OCI-LY1 (cell line): ENCODE data around the gene ACTL7B.
A peak's percentile ranks its signal among the peaks of the same experiment; 100 is the strongest.

ENCODE experiments used
- H2AFZ ChIP-seq: fragments of 200-600 bp; sonication (generic), shearing (Covaris generic); 2 replicates; pipeline ENCODE4 v1.6.0; 2014; ENCODE audit warnings: antibody characterized with exemption, mild to moderate bottlenecking, low read length
- H3F3A ChIP-seq: fragments of 200-600 bp; sonication (generic), shearing (Covaris generic); 2 replicates; pipeline ENCODE4 v1.6.0; 2014; ENCODE audit warnings: mild to moderate bottlenecking, antibody characterized with exemption, low read length, moderate library complexity; ENCODE audit not compliant: insufficient read depth
- H3K27ac ChIP-seq: fragments of 200-600 bp; sonication (generic); 2 replicates; pipeline ENCODE4 v1.5.1; 2014; ENCODE audit warnings: low read length, mixed run types, mild to moderate bottlenecking, low read depth; ENCODE audit not compliant: poor library complexity, severe bottlenecking
- H3K27me3 ChIP-seq: fragments of 200-600 bp; sonication (generic); 2 replicates; pipeline ENCODE4 v1.6.0; 2014; ENCODE audit warnings: antibody characterized with exemption, mild to moderate bottlenecking, low read length, moderate library complexity; ENCODE audit not compliant: insufficient read depth
- H3K36me3 ChIP-seq: fragments of 200-600 bp; sonication (generic); 2 replicates; pipeline ENCODE4 v1.6.1; 2014; ENCODE audit warnings: mild to moderate bottlenecking, antibody characterized with exemption, low read length, moderate library complexity, mixed read lengths; ENCODE audit not compliant: insufficient read depth
- H3K4me1 ChIP-seq: fragments of 200-600 bp; sonication (generic); 2 replicates; pipeline ENCODE4 v1.5.1; 2014; ENCODE audit warnings: mild to moderate bottlenecking, low read length, moderate library complexity; ENCODE audit not compliant: insufficient read depth, severe bottlenecking
- H3K4me2 ChIP-seq: fragments of 200-600 bp; sonication (generic), shearing (Covaris generic); 2 replicates; pipeline ENCODE4 v1.6.1; 2014; ENCODE audit warnings: low read length
- H3K4me3 ChIP-seq: fragments of 200-600 bp; sonication (generic); 2 replicates; pipeline ENCODE4 v1.5.1; 2014; ENCODE audit warnings: low read length, low read depth, mild to moderate bottlenecking, mixed read lengths; ENCODE audit not compliant: poor library complexity, severe bottlenecking
- H3K79me2 ChIP-seq: fragments of 200-600 bp; shearing (Covaris generic); 2 replicates; pipeline ENCODE4 v1.6.1; 2016; ENCODE audit warnings: mixed run types, low read length, mixed read lengths; ENCODE audit not compliant: insufficient read depth
- H3K9ac ChIP-seq: fragments of 200-600 bp; sonication (generic), shearing (Covaris generic); 2 replicates; pipeline ENCODE4 v1.6.1; 2014; ENCODE audit warnings: mild to moderate bottlenecking, low read length, mixed read lengths
- H3K9me2 ChIP-seq: fragments of 200-600 bp; sonication (generic), shearing (Covaris generic); 2 replicates; pipeline ENCODE4 v1.6.1; 2014; ENCODE audit warnings: low read depth, mild to moderate bottlenecking, low read length, mixed read lengths
- H3K9me3 ChIP-seq: fragments of 200-600 bp; shearing (Covaris generic); 2 replicates; pipeline ENCODE4 v1.6.1; 2014; ENCODE audit warnings: low read length, mixed read lengths
- H4K20me1 ChIP-seq: fragments of 200-600 bp; sonication (generic), shearing (Covaris generic); 2 replicates; pipeline ENCODE4 v1.6.0; 2016; ENCODE audit warnings: mild to moderate bottlenecking, low read length; ENCODE audit not compliant: insufficient read depth
- EZH2 ChIP-seq: fragments of 200-600 bp; sonication (generic), shearing (Covaris generic); IDR thresholded peaks from 2 replicates; pipeline ENCODE4 v1.8.0; 2017; ENCODE audit warnings: borderline replicate concordance, mixed run types, mild to moderate bottlenecking, antibody characterized with exemption, low read length, moderate library complexity, mixed read lengths
- TF ChIP-seq, protein P1 (sequence below): fragments of 200-600 bp; sonication (generic), shearing (Covaris generic); IDR thresholded peaks from 2 replicates; pipeline ENCODE4 v1.5.1; 2017; ENCODE audit warnings: mild to moderate bottlenecking, antibody characterized with exemption, low read length, moderate library complexity, mixed read lengths

ACTL7B gene

DNA sequence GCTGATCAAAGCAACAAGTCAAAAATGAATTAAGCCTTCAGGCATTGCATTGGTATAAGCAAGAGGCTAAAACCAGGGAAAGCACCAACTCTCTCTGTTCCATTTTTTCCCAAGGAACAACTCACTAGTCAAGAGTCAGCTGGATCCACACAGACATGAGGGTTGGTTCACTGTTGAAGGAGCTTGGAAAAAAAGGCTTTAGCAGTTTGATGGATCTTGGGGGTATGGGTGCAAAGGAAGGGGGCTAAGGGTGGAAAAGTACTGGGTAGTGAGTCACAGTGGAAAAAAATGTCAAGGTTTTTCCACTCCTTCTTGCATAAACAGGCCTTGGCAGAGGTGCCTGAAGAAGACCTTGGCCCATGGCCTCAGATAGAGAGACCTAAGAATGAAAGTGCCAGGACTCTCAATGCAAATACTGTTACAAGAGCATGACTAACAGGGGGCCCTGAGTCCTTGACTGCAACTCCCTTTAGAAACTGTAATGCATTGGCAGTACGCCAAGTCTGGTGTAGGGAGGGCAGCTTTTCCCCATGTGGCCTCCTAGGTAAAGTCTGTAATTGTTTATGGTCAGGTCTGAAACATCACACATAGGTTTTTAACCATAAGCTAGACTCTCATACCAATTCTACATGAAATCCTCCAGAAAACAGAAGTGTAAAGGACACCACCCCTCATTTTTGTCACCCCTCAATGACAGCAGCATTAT, 30.0 kb upstream of the ACTL7B start:
- H3K4me3 ChIP-seq: no peak overlapping the region
- peak overlapping the region; percentile 26; the same call in 1 of the 2 replicates for H3K4me2 ChIP-seq
- no peaks in the 10 kb centered on the region for H3K27me3 ChIP-seq
- no peaks in the 10 kb centered on the region for H3K9me3 ChIP-seq
- H3F3A ChIP-seq: no peaks in the 10 kb centered on the region
- peaks cover 16% of the 10 kb centered on the region for H3K4me1 ChIP-seq
- H3K79me2 ChIP-seq: no peaks in the 10 kb centered on the region
- H2AFZ ChIP-seq: no peak overlapping the region
- H4K20me1 ChIP-seq: no peaks in the 10 kb centered on the region
- peaks cover 56% of the 10 kb centered on the region for H3K36me3 ChIP-seq
- no peak for TF ChIP-seq EZH2
- TF ChIP-seq, protein P1, sequence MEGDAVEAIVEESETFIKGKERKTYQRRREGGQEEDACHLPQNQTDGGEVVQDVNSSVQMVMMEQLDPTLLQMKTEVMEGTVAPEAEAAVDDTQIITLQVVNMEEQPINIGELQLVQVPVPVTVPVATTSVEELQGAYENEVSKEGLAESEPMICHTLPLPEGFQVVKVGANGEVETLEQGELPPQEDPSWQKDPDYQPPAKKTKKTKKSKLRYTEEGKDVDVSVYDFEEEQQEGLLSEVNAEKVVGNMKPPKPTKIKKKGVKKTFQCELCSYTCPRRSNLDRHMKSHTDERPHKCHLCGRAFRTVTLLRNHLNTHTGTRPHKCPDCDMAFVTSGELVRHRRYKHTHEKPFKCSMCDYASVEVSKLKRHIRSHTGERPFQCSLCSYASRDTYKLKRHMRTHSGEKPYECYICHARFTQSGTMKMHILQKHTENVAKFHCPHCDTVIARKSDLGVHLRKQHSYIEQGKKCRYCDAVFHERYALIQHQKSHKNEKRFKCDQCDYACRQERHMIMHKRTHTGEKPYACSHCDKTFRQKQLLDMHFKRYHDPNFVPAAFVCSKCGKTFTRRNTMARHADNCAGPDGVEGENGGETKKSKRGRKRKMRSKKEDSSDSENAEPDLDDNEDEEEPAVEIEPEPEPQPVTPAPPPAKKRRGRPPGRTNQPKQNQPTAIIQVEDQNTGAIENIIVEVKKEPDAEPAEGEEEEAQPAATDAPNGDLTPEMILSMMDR: no peak
- peak overlapping the region; percentile 87 for H3K27ac ChIP-seq
- no peak overlapping the region for H3K9ac ChIP-seq
- H3K9me2 ChIP-seq: no peaks in the 10 kb centered on the region

- H3K9me3 ChIP-seq: no peaks in the 10 kb centered on the region
- H3K27ac ChIP-seq: no peak overlapping the region
- H3K79me2 ChIP-seq: no peaks in the 10 kb centered on the region
- H3K27me3 ChIP-seq: no peaks in the 10 kb centered on the region
- no peak for TF ChIP-seq EZH2
- TF ChIP-seq, protein P1: no peak
- peaks cover 16% of the 10 kb centered on the region for H3K4me1 ChIP-seq
- peaks cover 55% of the 10 kb centered on the region for H3K36me3 ChIP-seq
- H3K9ac ChIP-seq: no peak overlapping the region
- H3F3A ChIP-seq: no peaks in the 10 kb centered on the region
- H2AFZ ChIP-seq: no peak overlapping the region
- no peaks in the 10 kb centered on the region for H3K9me2 ChIP-seq
- no peak overlapping the region for H3K4me2 ChIP-seq
- H4K20me1 ChIP-seq: no peaks in the 10 kb centered on the region
- no peak overlapping the region for H3K4me3 ChIP-seq
Observed at GRCh38 chr9:108884701-108885100, 28.9 kb upstream of the ACTL7B start.

DNA sequence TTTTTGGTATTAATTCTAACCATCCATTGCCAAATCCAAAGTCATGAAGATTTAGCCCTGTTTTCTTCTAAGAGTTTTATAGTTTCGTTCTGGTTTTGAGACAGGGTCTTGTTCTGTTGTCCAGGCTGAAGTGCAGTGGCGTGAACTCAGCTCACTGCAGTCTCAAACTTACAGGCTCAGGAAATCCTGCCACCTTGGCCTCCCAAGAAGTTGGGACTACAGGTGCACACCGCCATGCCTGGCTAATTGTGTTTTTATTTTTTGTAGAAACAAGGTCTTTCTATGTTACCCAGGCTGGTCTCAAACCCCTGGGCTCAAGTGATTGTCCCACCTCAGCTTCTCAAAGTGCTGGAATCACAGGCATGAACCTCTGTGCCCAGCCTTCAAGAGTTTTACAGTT, 27.3 kb upstream of the ACTL7B start:
- no peaks in the 10 kb centered on the region for H3K27me3 ChIP-seq
- peaks cover 59% of the 10 kb centered on the region for H3K36me3 ChIP-seq
- no peak overlapping the region for H3K4me3 ChIP-seq
- no peak for TF ChIP-seq EZH2
- TF ChIP-seq, protein P1: no peak
- H2AFZ ChIP-seq: no peak overlapping the region
- H3K9ac ChIP-seq: no peak overlapping the region
- H3K4me2 ChIP-seq: no peak overlapping the region
- H3F3A ChIP-seq: no peaks in the 10 kb centered on the region
- no peaks in the 10 kb centered on the region for H3K9me3 ChIP-seq
- H3K9me2 ChIP-seq: no peaks in the 10 kb centered on the region
- no peaks in the 10 kb centered on the region for H3K79me2 ChIP-seq
- H4K20me1 ChIP-seq: no peaks in the 10 kb centered on the region
- H3K27ac ChIP-seq: no peak overlapping the region
- H3K4me1 ChIP-seq: peaks cover 16% of the 10 kb centered on the region
